GM10248 (cell line): Measurements from ENCODE around the gene USP40.
A peak's percentile ranks its signal among the peaks of the same experiment; 100 is the strongest.

Source experiments
- CTCF ChIA-PET: fragments of 300-600 bp; sonication (Branson Sonifier 250); formaldehyde crosslinking; extraction: SDS; loops from one replicate; lab custom pipeline; 2021; ENCODE audit warnings: antibody characterized with exemption; lab: Yijun Ruan, JAX
- POLR2A ChIA-PET: fragments of 350-650 bp; sonication (Branson Sonifier 250); formaldehyde crosslinking; extraction: SDS; loops from one replicate; lab custom pipeline; 2020; ENCODE audit warnings: antibody characterized with exemption; lab: Yijun Ruan, JAX
- DNase-seq: peaks from one replicate; pipeline ENCODE4 v3.0.0; 2012; ENCODE audit errors: extremely low spot score
- CTCF ChIP-seq: IDR thresholded peaks from 2 replicates; pipeline ENCODE4 v1.5.1; 2012; ENCODE audit warnings: mild to moderate bottlenecking, low read depth; ENCODE audit errors: extremely low read depth, missing control alignments, control extremely low read depth

USP40 gene

GRCh38 chr2:233525791-233526190, 40.8 kb downstream of the USP40 start:
- no peak for TF ChIP-seq CTCF
- no peak for DNase-seq
- ChIA-PET CTCF (interaction anchor here (1.6 kb wide), 1 partner anchor 15 kb away, joined by 3 read pairs; no protein-coding TSS in a partner anchor), POLR2A (no interaction called here)

GRCh38 chr2:233519787-233520611, 46.6 kb downstream of the USP40 start:
- POLR2A ChIA-PET: no interaction called here
- no peak for TF ChIP-seq CTCF
- DNase-seq: peak; percentile 39
- CTCF ChIA-PET: interaction anchor here (1.4 kb wide), 1 partner anchor 8 kb away, joined by 5 read pairs; no protein-coding TSS in a partner anchor

GRCh38 chr2:233513953-233514655, 52.5 kb downstream of the USP40 start:
- CTCF ChIA-PET: interaction anchor here (1.1 kb wide), 1 partner anchor 9 kb away, joined by 3 read pairs; no protein-coding TSS in a partner anchor
- DNase-seq: no peak
- TF ChIP-seq CTCF: no peak
- POLR2A ChIA-PET: no interaction called here

DNA sequence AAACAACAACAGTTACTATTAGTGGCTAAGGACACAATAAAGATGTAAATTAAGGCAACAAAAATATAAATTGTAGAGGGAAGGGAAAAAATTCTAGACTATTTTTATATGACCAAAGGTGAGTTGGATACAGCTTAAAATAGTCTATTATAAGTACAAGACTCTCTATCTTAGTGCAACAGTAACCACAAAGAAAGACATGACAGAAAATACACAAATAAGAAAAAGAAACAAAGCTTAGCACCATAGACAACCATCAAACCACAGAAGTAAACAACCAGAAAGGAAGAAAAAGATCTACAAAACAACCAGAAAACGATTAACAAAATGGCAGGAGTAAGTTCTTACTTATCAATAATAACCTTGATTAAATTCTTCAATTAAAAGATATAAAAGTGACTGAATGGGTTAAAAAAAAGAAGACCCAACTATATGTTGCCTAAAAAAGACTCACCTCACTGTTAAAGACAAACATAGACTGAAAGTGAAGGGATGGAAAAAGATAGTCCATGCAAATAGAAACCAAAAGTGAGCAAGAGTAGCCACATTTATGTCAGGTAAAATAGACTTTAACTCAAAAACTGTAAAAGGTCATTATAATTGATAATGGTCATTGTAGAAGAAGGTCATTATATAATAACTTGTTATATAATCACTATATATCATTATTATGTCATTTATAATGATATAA, 62.5 kb downstream of the USP40 start:
- TF ChIP-seq CTCF: no peak
- ChIA-PET CTCF (interaction anchor here (1.0 kb wide), 1 partner anchor 10 kb away, joined by 3 read pairs; no protein-coding TSS in a partner anchor), POLR2A (no interaction called here)
- DNase-seq: no peak

DNA sequence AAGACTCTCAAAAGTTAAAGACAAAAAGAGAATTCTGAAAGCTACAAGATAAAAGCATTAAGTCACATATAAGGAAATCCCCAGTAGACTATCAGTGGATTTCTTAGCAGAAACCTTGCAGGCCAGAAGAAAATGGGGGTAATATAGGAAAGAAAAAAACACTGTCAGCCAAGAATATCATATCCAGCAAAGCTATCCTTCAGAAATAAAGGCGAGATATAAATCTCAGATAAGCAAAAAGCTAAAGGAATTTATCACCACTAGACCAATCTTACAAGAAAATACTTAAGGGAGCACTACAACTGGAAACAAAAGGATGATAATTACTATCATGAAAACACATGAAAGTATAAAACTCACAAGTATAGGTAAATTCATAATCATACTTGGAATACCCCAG, 63.1 kb downstream of the USP40 start:
- ChIA-PET POLR2A (no interaction called here), CTCF (no interaction called here)
- no peak for TF ChIP-seq CTCF
- DNase-seq: no peak
